OCI-LY3 (cell line): ENCODE results near the gene DENND4A.

ENCODE experiments used
- EZH2phosphoT487 ChIP-seq: fragments of 200-600 bp; shearing (Covaris generic); IDR thresholded peaks from 2 replicates; pipeline ENCODE4 v1.6.1; 2018; ENCODE audit warnings: antibody characterized with exemption, mixed run types, low read depth
- TF ChIP-seq, protein P1 (sequence below): fragments of 200-600, 300-600 bp; sonication (generic); IDR thresholded peaks from 2 replicates; pipeline ENCODE4 v1.5.1; 2014; ENCODE audit warnings: antibody characterized with exemption, low read length, low read depth

DNA sequence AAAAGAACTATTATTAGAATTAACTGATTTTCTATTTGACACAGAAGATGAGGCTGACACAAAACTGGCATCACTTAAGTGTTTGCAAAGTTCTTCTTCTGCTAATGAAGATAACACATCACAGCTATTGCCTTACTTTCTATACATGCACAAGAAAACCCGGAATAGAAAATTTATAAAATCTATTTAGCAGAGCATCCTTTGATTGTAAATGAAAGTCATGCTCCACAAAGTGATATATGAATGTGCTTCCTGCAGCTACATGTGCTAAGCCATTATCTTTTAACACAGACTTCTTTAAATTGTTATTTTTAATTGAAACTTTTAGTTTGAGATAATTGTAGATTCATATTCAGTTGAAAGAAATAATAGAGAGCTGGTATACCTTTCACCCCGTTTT lies 27.0 kb downstream of the DENND4A start:
- TF ChIP-seq, protein P1, sequence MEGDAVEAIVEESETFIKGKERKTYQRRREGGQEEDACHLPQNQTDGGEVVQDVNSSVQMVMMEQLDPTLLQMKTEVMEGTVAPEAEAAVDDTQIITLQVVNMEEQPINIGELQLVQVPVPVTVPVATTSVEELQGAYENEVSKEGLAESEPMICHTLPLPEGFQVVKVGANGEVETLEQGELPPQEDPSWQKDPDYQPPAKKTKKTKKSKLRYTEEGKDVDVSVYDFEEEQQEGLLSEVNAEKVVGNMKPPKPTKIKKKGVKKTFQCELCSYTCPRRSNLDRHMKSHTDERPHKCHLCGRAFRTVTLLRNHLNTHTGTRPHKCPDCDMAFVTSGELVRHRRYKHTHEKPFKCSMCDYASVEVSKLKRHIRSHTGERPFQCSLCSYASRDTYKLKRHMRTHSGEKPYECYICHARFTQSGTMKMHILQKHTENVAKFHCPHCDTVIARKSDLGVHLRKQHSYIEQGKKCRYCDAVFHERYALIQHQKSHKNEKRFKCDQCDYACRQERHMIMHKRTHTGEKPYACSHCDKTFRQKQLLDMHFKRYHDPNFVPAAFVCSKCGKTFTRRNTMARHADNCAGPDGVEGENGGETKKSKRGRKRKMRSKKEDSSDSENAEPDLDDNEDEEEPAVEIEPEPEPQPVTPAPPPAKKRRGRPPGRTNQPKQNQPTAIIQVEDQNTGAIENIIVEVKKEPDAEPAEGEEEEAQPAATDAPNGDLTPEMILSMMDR = no peak
- no peak for TF ChIP-seq EZH2phosphoT487
